ENCODE data around the gene DHCR7. TPM values are rescaled to one million over a fixed set of nuclear protein-coding genes. Genes with fewer than 3 reads are reported as not detected.

Gene DHCR7
- total RNA-seq, 4 donors from 2014 or later, result 9.0 to 23.8 (median 17.9) TPM

DNA sequence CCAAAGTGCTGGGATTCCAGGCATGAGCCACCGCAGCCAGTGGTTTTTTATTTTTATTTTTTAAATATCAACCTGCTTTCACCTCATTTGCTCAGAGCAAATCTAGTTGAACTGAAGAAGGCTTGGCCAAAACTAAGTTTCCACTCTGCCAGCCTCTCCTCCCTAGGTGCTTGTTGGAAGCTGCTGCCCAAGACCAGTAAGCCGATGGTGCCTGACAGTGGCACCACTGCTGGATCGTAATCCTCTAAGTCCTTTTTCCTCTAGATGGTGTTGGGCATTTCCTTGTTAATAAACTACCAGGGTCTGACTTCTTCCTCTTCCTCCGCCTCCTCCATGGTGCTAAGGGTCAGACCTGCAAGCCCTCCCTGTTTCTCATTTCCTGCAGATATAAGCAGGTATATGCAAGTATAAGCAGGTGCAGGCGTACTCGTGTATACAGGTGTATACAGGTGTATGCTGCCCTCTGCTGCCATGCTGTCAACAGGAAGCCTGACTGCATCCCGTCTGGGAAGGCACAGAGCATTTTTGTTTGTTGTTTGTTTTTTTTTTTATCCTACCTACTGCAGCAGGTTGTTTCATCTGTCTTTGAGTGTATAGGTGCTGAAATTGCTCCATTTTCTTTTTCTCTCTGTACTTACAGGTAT lies 6.4 kb upstream of the DHCR7 start:
- TF ChIP-seq CTCF (IDR thresholded peaks at IDR 0.05; ENCODE audit: low read depth), result no peak

GRCh38 chr11:71453918-71454304 lies 5.7 kb upstream of the DHCR7 start:
- no peak for TF ChIP-seq CTCF (IDR thresholded peaks at IDR 0.05; ENCODE audit: low read depth)

GRCh38 chr11:71453037-71453917 lies 5.1 kb upstream of the DHCR7 start, which contains the start of gene NADSYN1:
TSS of gene NADSYN1 (plus strand) at chr11:71453203. CDS start at chr11:71453297, 94 bp downstream.
- no peak for TF ChIP-seq CTCF (IDR thresholded peaks at IDR 0.05; ENCODE audit: low read depth)

- TF ChIP-seq CTCF (IDR thresholded peaks at IDR 0.05; ENCODE audit: low read depth), result no peak
Measured at GRCh38 chr11:71452199-71453036, 4.2 kb upstream of the DHCR7 start.

- TF ChIP-seq CTCF (IDR thresholded peaks at IDR 0.05; ENCODE audit: low read depth), result no peak
Measured at GRCh38 chr11:71451596-71452198, 3.5 kb upstream of the DHCR7 start.

- TF ChIP-seq CTCF (IDR thresholded peaks at IDR 0.05; ENCODE audit: low read depth), result no peak
Measured at GRCh38 chr11:71450939-71451338, 2.7 kb upstream of the DHCR7 start.
